AG04450 (cell line): ENCODE data around the gene HSF4. TPM values are rescaled to one million over a fixed set of nuclear protein-coding genes. Genes with fewer than 3 reads are reported as not detected.

Experiments used
- CTCF ChIA-PET: fragments of 300-600, 350-600 bp; formaldehyde crosslinking; extraction: SDS; loops from one replicate; lab custom pipeline; 2022; ENCODE audit warnings: antibody characterized with exemption, inconsistent platforms; lab: Charles Lee
- POLR2A ChIA-PET: fragments of 350-600 bp; formaldehyde crosslinking; extraction: SDS; loops from one replicate; lab custom pipeline; 2021; ENCODE audit warnings: antibody characterized with exemption, inconsistent platforms; lab: Yijun Ruan, JAX
- DNase-seq: peaks from one replicate; pipeline ENCODE4 v3.0.0-alpha.2; 2011; ENCODE audit warnings: low read depth, low spot score
- H3K27ac ChIP-seq: one replicate; pipeline ENCODE4 v1.5.1; 2012; ENCODE audit warnings: low read depth, low read length, control low read depth
- H3K27me3 ChIP-seq: one replicate; pipeline ENCODE4 v1.6.0; 2012; ENCODE audit warnings: low read length; ENCODE audit not compliant: control insufficient read depth, insufficient read depth
- H3K4me3 ChIP-seq: 2 replicates; pipeline ENCODE4 v1.5.1; 2011; ENCODE audit warnings: mild to moderate bottlenecking, low read depth, low read length, control low read depth
- H3K9me3 ChIP-seq: 2 replicates; pipeline ENCODE4 v1.5.1; 2012; ENCODE audit warnings: low read length; ENCODE audit not compliant: control insufficient read depth, insufficient read depth
- polyA plus RNA-seq: library from polyadenylated mRNA; depleted of rRNA; stranded (reverse); fragments of >200 nt; gene quantifications from 2 replicates; pipeline ENCODE4 v1.2.3, GENCODE V29; 2011
- TF ChIP-seq, protein P1 (sequence below): IDR thresholded peaks from 2 replicates; pipeline ENCODE4 v1.5.1; 2011; ENCODE audit warnings: low read depth, low read length, control low read depth, inconsistent platforms

The HSF4 gene
- polyA plus RNA-seq, 1 experiment = 0.82 TPM

GRCh38 chr16:67148656-67149275 lies 15.8 kb upstream of the HSF4 start:
- TF ChIP-seq, protein P1, sequence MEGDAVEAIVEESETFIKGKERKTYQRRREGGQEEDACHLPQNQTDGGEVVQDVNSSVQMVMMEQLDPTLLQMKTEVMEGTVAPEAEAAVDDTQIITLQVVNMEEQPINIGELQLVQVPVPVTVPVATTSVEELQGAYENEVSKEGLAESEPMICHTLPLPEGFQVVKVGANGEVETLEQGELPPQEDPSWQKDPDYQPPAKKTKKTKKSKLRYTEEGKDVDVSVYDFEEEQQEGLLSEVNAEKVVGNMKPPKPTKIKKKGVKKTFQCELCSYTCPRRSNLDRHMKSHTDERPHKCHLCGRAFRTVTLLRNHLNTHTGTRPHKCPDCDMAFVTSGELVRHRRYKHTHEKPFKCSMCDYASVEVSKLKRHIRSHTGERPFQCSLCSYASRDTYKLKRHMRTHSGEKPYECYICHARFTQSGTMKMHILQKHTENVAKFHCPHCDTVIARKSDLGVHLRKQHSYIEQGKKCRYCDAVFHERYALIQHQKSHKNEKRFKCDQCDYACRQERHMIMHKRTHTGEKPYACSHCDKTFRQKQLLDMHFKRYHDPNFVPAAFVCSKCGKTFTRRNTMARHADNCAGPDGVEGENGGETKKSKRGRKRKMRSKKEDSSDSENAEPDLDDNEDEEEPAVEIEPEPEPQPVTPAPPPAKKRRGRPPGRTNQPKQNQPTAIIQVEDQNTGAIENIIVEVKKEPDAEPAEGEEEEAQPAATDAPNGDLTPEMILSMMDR = no peak
- DNase-seq = no peak
- Histone ChIP-seq H3K27ac (no peak overlapping the region), H3K9me3 (peaks cover 6% of the 10 kb centered on the region), H3K27me3 (no peaks in the 10 kb centered on the region), H3K4me3 (no peak overlapping the region)
- ChIA-PET POLR2A (interaction anchor here (0.8 kb wide), 1 partner anchor 15 kb away, joined by 3 read pairs; no protein-coding TSS in a partner anchor), CTCF (interaction anchor here (0.6 kb wide), 1 partner anchor 24 kb away, joined by 5 read pairs; no protein-coding TSS in a partner anchor)

DNA sequence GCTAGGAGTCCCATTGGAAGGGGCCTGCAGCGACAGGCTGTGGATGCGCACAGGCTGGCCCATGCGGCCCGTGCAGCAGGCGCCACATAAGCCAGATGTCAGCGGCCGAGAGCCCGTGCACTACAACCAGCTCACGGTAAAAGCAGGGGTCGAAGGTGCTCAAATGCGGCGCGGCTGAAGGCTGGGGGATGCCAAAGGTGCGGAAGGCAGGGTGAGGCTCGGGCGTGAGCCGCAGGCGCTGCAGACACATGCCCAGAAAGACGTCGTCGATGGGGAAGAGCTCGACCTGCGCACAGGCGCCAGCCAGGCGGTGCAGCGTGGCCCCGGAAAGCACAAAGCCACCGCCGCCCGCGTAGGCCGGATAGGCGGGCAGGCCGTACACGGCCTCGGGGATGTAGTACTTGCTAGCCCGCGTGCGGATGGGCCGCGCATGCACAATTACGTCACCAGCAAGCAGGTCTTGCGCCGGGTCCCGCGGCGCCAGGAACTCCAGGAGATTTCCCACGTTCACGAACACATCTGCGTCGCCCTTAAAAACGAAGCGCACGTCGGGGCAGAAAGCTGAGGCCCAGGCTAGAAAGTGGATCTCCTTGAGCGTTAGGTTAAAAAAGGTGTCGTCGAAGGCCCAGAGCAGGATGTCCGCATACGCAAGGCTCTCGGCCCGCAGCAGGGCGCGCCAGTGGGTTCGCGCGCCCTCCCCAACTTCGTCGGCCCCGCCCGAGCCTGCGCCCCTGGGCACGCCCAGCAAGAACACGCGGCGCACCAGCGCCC lies 15.1 kb upstream of the HSF4 start:
- TF ChIP-seq, protein P1 = no peak
- POLR2A ChIA-PET = interaction anchor here (0.8 kb wide), 1 partner anchor 14 kb away, joined by 3 read pairs; no protein-coding TSS in a partner anchor
- H3K27ac ChIP-seq = no peak overlapping the region
- CTCF ChIA-PET = interaction anchor here (0.6 kb wide), 1 partner anchor 24 kb away, joined by 5 read pairs; no protein-coding TSS in a partner anchor
- H3K9me3 ChIP-seq = peaks cover 6% of the 10 kb centered on the region
- H3K4me3 ChIP-seq = peak overlapping the region; percentile 63; the same call in 1 of the 2 replicates
- no peak for DNase-seq
- H3K27me3 ChIP-seq = peaks cover 2% of the 10 kb centered on the region

GRCh38 chr16:67150047-67150832 lies 14.3 kb upstream of the HSF4 start:
- no peak for DNase-seq

GRCh38 chr16:67150833-67151396 lies 13.6 kb upstream of the HSF4 start, which contains the start of gene B3GNT9:
Gene B3GNT9, minus strand, starts transcription at chr16:67150998. Its CDS starts 513 bp downstream, at chr16:67150485.
- peaks cover 8% of the 10 kb centered on the region for H3K27me3 ChIP-seq
- peaks cover 11% of the 10 kb centered on the region for H3K9me3 ChIP-seq
- ChIA-PET POLR2A (interaction anchor here (0.5 to 1.9 kb wide), 12 partner anchors 9 to 330 kb away, joined by 3 to 13 read pairs (median 6); partner anchors contain the start of genes FBXL8 and TRADD), CTCF (interaction anchor here (0.7 to 2.2 kb wide), 10 partner anchors 9 to 190 kb away, joined by 3 to 9 read pairs (median 4); partner anchors contain the start of genes CES3, FBXL8, NOL3 and TRADD)
- peak within 1 kb of the TSS; percentile 63 for H3K4me3 ChIP-seq
- TF ChIP-seq, protein P1 = no peak
- DNase-seq = peak; percentile 37
- peak within 1 kb of the TSS; percentile 82 for H3K27ac ChIP-seq

More at GRCh38 chr16:67150047-67150832, 14.3 kb upstream of the HSF4 start:
- Histone ChIP-seq H3K27me3 (peaks cover 4% of the 10 kb centered on the region), H3K9me3 (peaks cover 11% of the 10 kb centered on the region), H3K27ac (peak overlapping the region; percentile 82), H3K4me3 (peak overlapping the region; percentile 63)
- TF ChIP-seq, protein P1 = no peak
- ChIA-PET CTCF (interaction anchor here (0.7 to 1.4 kb wide), 7 partner anchors 10 to 133 kb away, joined by 3 to 9 read pairs (median 4); partner anchors contain the start of genes FBXL8, NOL3 and TRADD), POLR2A (interaction anchor here (0.6 to 1.9 kb wide), 10 partner anchors 9 to 329 kb away, joined by 3 to 13 read pairs (median 6); partner anchors contain the start of genes FBXL8 and TRADD)
